Neural cell (in vitro differentiated cells): ENCODE data around the gene FARP2. TPM values are rescaled to one million over a fixed set of nuclear protein-coding genes. Genes with fewer than 3 reads are reported as not detected.

Experiments
- H2AFZ ChIP-seq: fragments of 200-600, 300-800 bp; sonication (generic), shearing (Covaris generic); 2 replicates; pipeline ENCODE4 v1.6.0; 2014; ENCODE audit warnings: low read depth, mild to moderate bottlenecking, antibody characterized with exemption, low read length, moderate library complexity
- H3F3A ChIP-seq: fragments of 200-600 bp; shearing (Covaris generic); 2 replicates; pipeline ENCODE4 v1.6.1; 2016; ENCODE audit warnings: mild to moderate bottlenecking, moderate library complexity, mixed read lengths, antibody characterized with exemption, low read length; ENCODE audit not compliant: insufficient read depth, poor library complexity, severe bottlenecking
- H3K27ac ChIP-seq: fragments of 200-600, 300-800 bp; sonication (generic), shearing (Covaris generic); 2 replicates; pipeline ENCODE4 v1.5.1; 2014; ENCODE audit warnings: mild to moderate bottlenecking, low read length, moderate library complexity
- H3K27me3 ChIP-seq: fragments of 300-800, 200-600 bp; sonication (generic), shearing (Covaris generic); 2 replicates; pipeline ENCODE4 v1.6.0; 2014; ENCODE audit warnings: mild to moderate bottlenecking, low read depth, low read length, moderate library complexity; ENCODE audit not compliant: insufficient read depth
- H3K36me3 ChIP-seq: fragments of 300-800, 200-600 bp; sonication (generic), shearing (Covaris generic); 2 replicates; pipeline ENCODE4 v1.5.1; 2014; ENCODE audit warnings: mild to moderate bottlenecking, antibody characterized with exemption, low read length, moderate library complexity; ENCODE audit not compliant: insufficient read depth
- H3K4me2 ChIP-seq: fragments of 300-800, 200-600 bp; sonication (generic), shearing (Covaris generic); 2 replicates; pipeline ENCODE4 v1.6.0; 2014; ENCODE audit warnings: mild to moderate bottlenecking, low read length
- H3K4me3 ChIP-seq: fragments of 300-800, 200-600 bp; sonication (generic), shearing (Covaris generic); 2 replicates; pipeline ENCODE4 v1.5.1; 2014; ENCODE audit warnings: mild to moderate bottlenecking, low read length, moderate library complexity
- H3K79me2 ChIP-seq: fragments of 200-600 bp; shearing (Covaris generic); replicated peaks from 2 replicates; pipeline ENCODE4 v1.6.0; 2014; ENCODE audit warnings: mild to moderate bottlenecking, low read length, moderate library complexity; ENCODE audit not compliant: insufficient read depth
- H3K9ac ChIP-seq: fragments of 300-800, 200-600 bp; sonication (generic), shearing (Covaris generic); 2 replicates; pipeline ENCODE4 v1.6.1; 2016; ENCODE audit warnings: mild to moderate bottlenecking, low read length, mixed read lengths
- H3K9me2 ChIP-seq: fragments of 200-600 bp; shearing (Covaris generic); 2 replicates; pipeline ENCODE4 v1.6.1; 2016; ENCODE audit warnings: mild to moderate bottlenecking, low read length, mixed read lengths; ENCODE audit not compliant: insufficient read depth
- H3K9me3 ChIP-seq: fragments of 200-600, 300-800 bp; sonication (generic), shearing (Covaris generic); 2 replicates; pipeline ENCODE4 v1.6.1; 2016; ENCODE audit warnings: mild to moderate bottlenecking, mixed run types, low read length, moderate library complexity, mixed read lengths
- H4K20me1 ChIP-seq: fragments of 200-600 bp; shearing (Covaris generic); 2 replicates; pipeline ENCODE4 v1.6.1; 2016; ENCODE audit warnings: mild to moderate bottlenecking, mixed run types; ENCODE audit not compliant: insufficient read depth
- CTCF ChIP-seq: fragments of 450-650 bp; IDR thresholded peaks from 2 replicates; pipeline ENCODE4 v1.5.1; 2014; ENCODE audit warnings: antibody characterized with exemption, mild to moderate bottlenecking, moderate library complexity; ENCODE audit not compliant: poor library complexity, severe bottlenecking
- EP300 ChIP-seq: fragments of 450-650 bp; conservative IDR thresholded peaks from 2 replicates; pipeline ENCODE4 v1.6.1; 2014; ENCODE audit warnings: antibody characterized with exemption, mild to moderate bottlenecking, moderate library complexity; ENCODE audit not compliant: poor library complexity, severe bottlenecking
- EZH2 ChIP-seq: fragments of 200-600, 300-800 bp; shearing (Covaris generic), sonication (generic); IDR thresholded peaks from 2 replicates; pipeline ENCODE4 v1.6.1; 2014; ENCODE audit warnings: antibody characterized with exemption, low read length, borderline replicate concordance, mild to moderate bottlenecking; ENCODE audit not compliant: insufficient read depth, poor library complexity, severe bottlenecking
- MXI1 ChIP-seq: fragments of 450-650 bp; conservative IDR thresholded peaks from 2 replicates; pipeline ENCODE4 v1.6.1; 2014; ENCODE audit warnings: antibody characterized with exemption, mild to moderate bottlenecking; ENCODE audit not compliant: poor library complexity, severe bottlenecking
- POLR2AphosphoS5 ChIP-seq: IDR thresholded peaks from 2 replicates; pipeline ENCODE4 v1.6.1; 2012
- RAD21 ChIP-seq: fragments of 450-650 bp; conservative IDR thresholded peaks from 2 replicates; pipeline ENCODE4 v1.6.1; 2014; ENCODE audit warnings: antibody characterized with exemption, mild to moderate bottlenecking, moderate library complexity
- REST ChIP-seq: IDR thresholded peaks from 2 replicates; pipeline ENCODE4 v1.6.1; 2012; ENCODE audit warnings: borderline replicate concordance
- SMC3 ChIP-seq: fragments of 450-650 bp; conservative IDR thresholded peaks from 2 replicates; pipeline ENCODE4 v1.6.1; 2014; ENCODE audit warnings: antibody characterized with exemption, mild to moderate bottlenecking, moderate library complexity; ENCODE audit not compliant: poor library complexity
- TAF1 ChIP-seq: IDR thresholded peaks from 2 replicates; pipeline ENCODE4 v1.6.1; 2012; ENCODE audit warnings: low read depth
- polyA plus RNA-seq: library from polyadenylated mRNA; depleted of rRNA; stranded (reverse); fragments of >200 nt; gene quantifications from 2 replicates; pipeline ENCODE4 v1.2.3, GENCODE V29; 2014

The FARP2 gene
- polyA plus RNA-seq, 1 donor from 2014 or later = 13.3 TPM

GRCh38 chr2:241310917-241311566 lies 45.0 kb upstream of the FARP2 start:
- no peak overlapping the region for H3K27ac ChIP-seq
- H4K20me1 ChIP-seq = no peaks in the 10 kb centered on the region
- H3K4me3 ChIP-seq = no peak overlapping the region
- H3K4me2 ChIP-seq = no peak overlapping the region
- H3K79me2 ChIP-seq = peaks cover 35% of the 10 kb centered on the region
- no peaks in the 10 kb centered on the region for H3K9me3 ChIP-seq
- H2AFZ ChIP-seq = no peak overlapping the region
- no peak overlapping the region for H3K9ac ChIP-seq
- no peaks in the 10 kb centered on the region for H3K9me2 ChIP-seq
- TF ChIP-seq REST = no peak
- TF ChIP-seq EP300 = no peak
- no peak for TF ChIP-seq POLR2AphosphoS5
- no peak for TF ChIP-seq EZH2
- no peak for TF ChIP-seq MXI1
- TF ChIP-seq RAD21 = no peak
- no peak for TF ChIP-seq CTCF
- no peak for TF ChIP-seq TAF1
- TF ChIP-seq SMC3 = no peak
- no peaks in the 10 kb centered on the region for H3K27me3 ChIP-seq
- H3F3A ChIP-seq = no peaks in the 10 kb centered on the region
- no peaks in the 10 kb centered on the region for H3K36me3 ChIP-seq

- no peak overlapping the region for H3K9ac ChIP-seq
- H3K4me3 ChIP-seq = no peak overlapping the region
- peaks cover 41% of the 10 kb centered on the region for H3K79me2 ChIP-seq
- no peaks in the 10 kb centered on the region for H3K9me3 ChIP-seq
- H2AFZ ChIP-seq = no peak overlapping the region
- no peak overlapping the region for H3K27ac ChIP-seq
- H3K9me2 ChIP-seq = no peaks in the 10 kb centered on the region
- no peaks in the 10 kb centered on the region for H3K36me3 ChIP-seq
- H3K4me2 ChIP-seq = no peak overlapping the region
- no peaks in the 10 kb centered on the region for H4K20me1 ChIP-seq
- H3F3A ChIP-seq = no peaks in the 10 kb centered on the region
- TF ChIP-seq EP300 (no peak), RAD21 (no peak), EZH2 (no peak), CTCF (no peak), TAF1 (no peak), SMC3 (no peak), REST (no peak), MXI1 (no peak), POLR2AphosphoS5 (no peak)
- no peaks in the 10 kb centered on the region for H3K27me3 ChIP-seq
Measured at GRCh38 chr2:241312082-241312481, 44.0 kb upstream of the FARP2 start.
